GM12801 (cell line): ENCODE measurements around the gene CD47.

ENCODE experiments used
- TF ChIP-seq, protein P1 (sequence below): IDR thresholded peaks from one replicate; pipeline ENCODE4 v1.5.1; 2011; ENCODE audit warnings: control low read depth; ENCODE audit not compliant: insufficient read length; ENCODE audit errors: extremely low read depth

Gene CD47

DNA sequence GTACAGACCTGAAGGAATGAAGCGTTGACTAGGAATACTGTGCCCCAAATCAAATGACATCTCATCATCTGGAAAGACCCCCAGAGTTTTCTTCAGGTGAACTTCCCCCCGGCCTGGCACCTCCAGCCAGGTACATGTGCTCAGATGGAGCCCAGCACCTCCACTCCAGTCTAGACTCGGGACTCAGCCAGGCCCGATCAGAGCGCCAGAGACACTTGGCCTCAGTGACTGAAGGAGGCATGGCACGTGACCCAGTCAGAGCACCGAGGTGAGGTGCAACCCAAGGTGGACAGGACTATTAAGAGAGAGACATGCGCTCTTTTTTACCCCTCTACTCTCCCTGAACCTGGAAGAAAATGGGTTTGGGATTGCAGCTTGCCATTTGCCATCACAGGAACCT, 48.5 kb downstream of the CD47 start:
- TF ChIP-seq, protein P1, sequence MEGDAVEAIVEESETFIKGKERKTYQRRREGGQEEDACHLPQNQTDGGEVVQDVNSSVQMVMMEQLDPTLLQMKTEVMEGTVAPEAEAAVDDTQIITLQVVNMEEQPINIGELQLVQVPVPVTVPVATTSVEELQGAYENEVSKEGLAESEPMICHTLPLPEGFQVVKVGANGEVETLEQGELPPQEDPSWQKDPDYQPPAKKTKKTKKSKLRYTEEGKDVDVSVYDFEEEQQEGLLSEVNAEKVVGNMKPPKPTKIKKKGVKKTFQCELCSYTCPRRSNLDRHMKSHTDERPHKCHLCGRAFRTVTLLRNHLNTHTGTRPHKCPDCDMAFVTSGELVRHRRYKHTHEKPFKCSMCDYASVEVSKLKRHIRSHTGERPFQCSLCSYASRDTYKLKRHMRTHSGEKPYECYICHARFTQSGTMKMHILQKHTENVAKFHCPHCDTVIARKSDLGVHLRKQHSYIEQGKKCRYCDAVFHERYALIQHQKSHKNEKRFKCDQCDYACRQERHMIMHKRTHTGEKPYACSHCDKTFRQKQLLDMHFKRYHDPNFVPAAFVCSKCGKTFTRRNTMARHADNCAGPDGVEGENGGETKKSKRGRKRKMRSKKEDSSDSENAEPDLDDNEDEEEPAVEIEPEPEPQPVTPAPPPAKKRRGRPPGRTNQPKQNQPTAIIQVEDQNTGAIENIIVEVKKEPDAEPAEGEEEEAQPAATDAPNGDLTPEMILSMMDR: no peak

DNA sequence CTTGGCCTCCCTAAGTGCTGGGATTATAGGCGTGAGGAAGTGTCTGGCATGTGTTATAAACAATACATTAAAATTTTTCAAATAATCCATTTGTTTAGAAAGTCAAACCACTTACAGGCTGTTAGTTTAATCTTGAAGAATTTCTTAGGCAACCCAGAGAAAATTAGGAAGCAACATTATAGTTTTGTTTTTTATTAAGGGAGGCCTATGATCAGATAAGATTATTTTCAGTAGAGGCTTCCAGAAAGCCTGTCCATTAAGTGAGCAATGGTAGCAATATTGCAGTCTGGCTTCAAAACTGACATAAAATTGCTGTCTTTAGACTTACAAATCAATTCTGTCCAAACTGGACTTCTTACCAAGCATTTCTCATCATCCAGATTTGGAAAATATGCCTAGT, 49.6 kb downstream of the CD47 start:
- TF ChIP-seq, protein P1: no peak

DNA sequence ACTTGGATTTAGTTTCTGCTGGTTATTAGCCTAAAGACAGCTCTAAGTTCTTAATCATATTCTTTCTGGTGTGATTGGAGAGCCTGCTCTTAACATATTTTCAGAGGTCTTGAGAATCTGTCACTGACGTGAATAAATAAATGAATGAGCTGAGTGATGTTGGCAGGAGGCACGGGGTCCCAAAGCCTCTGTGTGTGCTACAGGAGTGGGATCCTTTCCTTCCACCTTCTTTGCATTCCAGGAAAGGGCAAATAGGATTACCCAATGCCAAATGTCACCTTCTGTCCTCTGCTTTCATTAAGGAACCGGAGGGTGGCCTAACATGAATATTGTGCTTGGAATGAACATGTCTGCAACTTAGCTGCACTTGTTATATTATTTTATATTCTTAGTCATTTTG, 53.1 kb downstream of the CD47 start:
- TF ChIP-seq, protein P1: no peak

DNA sequence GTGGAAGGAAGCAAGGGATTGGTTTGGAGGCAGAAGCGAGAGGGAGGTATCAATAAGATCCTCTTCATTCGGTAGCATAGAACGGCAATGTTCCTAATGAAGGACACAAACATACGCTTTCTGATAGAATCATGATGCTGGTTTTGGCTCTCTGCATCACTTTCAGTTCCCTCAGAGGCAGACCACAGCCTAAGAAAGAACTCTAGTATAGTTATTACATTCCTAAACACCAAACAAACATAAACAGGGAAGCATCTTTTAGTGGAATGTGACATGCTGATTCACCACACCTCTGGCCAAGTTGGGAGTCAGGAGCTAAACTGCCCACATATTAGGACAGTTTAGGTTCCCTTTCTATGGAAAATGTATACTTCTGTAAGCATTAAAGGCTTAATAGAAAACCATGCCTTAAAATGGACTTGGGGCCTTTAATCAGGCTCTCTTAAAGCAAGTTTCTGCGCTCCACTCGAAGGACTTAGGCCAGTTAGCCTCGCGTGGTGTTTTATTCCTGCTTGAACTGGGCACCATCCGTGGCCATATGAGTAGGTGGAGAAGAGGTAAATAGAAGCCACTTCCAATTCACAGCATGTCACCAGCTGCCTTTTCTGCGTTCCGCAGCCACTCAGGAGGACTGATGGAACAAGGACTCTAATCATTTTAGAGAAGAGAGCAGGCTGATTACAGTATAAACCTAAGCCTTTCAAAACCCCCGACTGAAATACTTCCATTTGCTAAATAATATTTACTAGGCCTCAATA, 53.7 kb downstream of the CD47 start:
- TF ChIP-seq, protein P1: no peak

DNA sequence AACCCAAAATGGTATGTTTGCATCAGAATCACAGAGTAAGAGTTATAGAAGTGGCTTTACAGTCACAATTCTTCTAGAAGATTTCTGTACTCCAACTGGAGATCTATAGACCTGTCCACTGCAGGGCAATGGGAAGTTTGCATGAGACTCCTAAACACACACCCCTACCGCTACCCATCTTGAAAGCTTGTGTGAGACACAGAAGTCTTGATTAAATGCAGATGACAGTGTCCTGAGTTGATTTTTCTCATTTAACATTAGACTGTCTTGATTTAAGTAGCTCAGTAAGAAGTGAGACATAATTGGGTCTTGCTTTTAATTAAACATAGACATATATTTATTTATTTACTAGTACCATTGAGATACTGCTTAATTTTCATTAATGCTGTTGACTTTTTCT, 54.4 kb downstream of the CD47 start:
- TF ChIP-seq, protein P1: no peak

DNA sequence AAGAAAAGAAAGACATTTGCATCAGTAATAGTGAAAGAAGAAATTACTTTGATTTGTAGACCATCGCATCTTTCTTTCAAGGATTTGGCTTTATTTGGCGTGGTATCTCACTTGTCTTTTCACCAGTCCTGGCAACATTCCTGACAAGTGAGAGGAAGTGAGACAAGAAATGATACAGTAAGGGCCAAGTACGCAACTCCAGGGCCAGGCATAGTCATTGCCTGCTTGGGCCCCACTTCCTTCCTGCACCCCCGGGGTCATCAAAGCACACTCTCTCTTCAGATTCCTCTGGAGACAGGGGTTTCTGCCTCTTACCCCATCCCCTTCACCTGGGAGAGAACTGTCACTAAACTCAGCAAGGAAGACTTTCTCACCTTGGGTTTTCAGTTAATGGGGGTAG, 55.1 kb downstream of the CD47 start:
- TF ChIP-seq, protein P1: no peak

DNA sequence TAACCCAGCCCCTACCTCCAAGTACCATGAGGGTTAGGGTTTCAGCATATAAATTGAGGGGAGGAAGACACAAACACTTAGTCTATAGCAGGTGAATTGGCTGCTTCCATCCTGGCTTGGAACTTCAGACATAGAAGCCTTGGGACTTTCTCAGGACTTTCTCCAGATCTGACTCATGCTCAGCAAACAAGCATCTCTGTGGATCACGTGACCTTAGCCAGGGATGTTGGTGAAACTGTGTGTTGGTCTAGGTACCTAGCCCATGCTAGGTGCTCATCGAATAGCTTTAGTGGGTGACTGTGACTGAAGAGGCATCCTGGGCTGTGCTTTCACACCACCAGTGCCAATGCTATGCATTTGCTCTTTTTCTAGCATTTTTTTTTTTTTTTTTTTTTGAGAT, 58.9 kb downstream of the CD47 start:
- TF ChIP-seq, protein P1: no peak
